ENCODE data around the gene ELL.

The ELL gene

DNA sequence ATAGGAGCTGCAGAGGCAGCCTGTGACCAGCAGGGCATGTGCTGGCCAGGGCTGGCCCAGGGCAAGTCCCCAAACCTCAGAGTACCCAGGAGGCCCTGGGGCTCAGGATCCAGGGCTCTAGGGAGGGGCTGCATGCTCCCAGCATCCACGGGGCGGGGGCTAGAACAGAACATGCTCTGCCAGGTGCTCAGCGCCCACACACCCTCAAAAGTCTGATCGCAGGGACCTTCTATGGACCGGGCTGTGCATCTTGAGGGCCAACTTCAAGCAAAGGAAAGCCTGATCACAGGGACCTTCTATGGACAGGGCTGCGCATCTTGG is 33.5 kb downstream of the ELL start:
- no peak for TF ChIP-seq EZH2phosphoT487 (conservative IDR thresholded peaks at IDR 0.05; ENCODE audit: low read length)
- TF ChIP-seq, protein P1, sequence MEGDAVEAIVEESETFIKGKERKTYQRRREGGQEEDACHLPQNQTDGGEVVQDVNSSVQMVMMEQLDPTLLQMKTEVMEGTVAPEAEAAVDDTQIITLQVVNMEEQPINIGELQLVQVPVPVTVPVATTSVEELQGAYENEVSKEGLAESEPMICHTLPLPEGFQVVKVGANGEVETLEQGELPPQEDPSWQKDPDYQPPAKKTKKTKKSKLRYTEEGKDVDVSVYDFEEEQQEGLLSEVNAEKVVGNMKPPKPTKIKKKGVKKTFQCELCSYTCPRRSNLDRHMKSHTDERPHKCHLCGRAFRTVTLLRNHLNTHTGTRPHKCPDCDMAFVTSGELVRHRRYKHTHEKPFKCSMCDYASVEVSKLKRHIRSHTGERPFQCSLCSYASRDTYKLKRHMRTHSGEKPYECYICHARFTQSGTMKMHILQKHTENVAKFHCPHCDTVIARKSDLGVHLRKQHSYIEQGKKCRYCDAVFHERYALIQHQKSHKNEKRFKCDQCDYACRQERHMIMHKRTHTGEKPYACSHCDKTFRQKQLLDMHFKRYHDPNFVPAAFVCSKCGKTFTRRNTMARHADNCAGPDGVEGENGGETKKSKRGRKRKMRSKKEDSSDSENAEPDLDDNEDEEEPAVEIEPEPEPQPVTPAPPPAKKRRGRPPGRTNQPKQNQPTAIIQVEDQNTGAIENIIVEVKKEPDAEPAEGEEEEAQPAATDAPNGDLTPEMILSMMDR (IDR thresholded peaks at IDR 0.05; ENCODE audit: insufficient read depth, low read length, poor library complexity, severe bottlenecking), result no peak
- no peaks in the 10 kb centered on the region for H3K36me3 ChIP-seq (ENCODE audit: low read length)
- no peaks in the 10 kb centered on the region for H4K20me1 ChIP-seq (ENCODE audit: low read depth, low read length)
- H2AFZ ChIP-seq (ENCODE audit: low read depth, low read length, severe bottlenecking), result no peak overlapping the region
- no peak overlapping the region for H3K4me3 ChIP-seq (ENCODE audit: insufficient read depth, low read length, poor library complexity, severe bottlenecking)
- H3K27me3 ChIP-seq (ENCODE audit: low read length), result no peaks in the 10 kb centered on the region
- no peak overlapping the region for H3K4me2 ChIP-seq (ENCODE audit: low read depth, low read length, poor library complexity, severe bottlenecking)
- H3K9ac ChIP-seq (ENCODE audit: low read length), result no peak overlapping the region
- H3K9me2 ChIP-seq (replicated peaks; ENCODE audit: insufficient read depth, low read length), result no peaks in the 10 kb centered on the region
- no peaks in the 10 kb centered on the region for H3K9me3 ChIP-seq (ENCODE audit: insufficient read depth, low read length)
- H3F3A ChIP-seq (ENCODE audit: insufficient read depth), result no peaks in the 10 kb centered on the region
- H3K79me2 ChIP-seq (ENCODE audit: insufficient read depth, low read length), result peaks cover 79% of the 10 kb centered on the region
- no peak overlapping the region for H3K27ac ChIP-seq (ENCODE audit: low read depth, low read length)

DNA sequence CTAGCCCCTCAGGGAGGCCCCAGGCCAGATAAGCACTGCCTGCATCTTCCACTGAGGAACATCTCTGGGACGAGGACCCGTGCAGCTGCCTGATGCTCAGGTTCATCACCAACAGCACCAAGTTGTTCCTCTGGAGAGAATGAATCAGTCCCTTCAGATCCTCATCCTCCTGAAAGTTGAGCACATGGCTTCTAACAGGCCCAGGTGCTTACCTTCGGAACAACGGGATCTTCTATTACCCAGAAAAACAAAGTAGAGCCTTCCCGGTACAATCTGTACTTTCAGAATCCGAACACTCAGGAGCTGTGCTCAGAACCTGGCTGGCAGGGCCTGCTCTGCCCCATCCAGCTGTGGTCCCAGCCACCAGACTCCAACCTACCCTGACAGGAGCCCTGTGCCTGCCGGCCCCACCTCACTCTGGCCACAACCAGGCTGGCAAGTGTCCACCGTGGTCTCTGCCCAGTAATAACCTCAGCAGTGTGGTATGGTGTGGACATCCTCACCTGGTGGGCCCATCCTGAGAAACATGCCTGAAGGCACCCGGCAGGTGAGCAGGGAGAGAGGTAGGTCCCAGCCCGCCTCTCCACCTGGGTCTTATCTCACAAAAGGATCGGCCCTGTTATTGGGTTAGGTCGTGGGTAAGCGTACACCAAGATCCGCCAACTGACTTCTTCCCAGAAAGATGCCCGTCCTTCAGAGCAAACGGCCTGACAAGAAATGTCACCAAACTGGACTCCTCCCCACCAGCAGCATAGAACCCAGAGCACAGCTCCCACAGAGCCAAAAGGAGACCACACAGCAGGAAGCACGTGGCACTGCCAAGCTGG is 34.1 kb downstream of the ELL start:
- H3K4me2 ChIP-seq (ENCODE audit: low read depth, low read length, poor library complexity, severe bottlenecking), result no peak overlapping the region
- no peak overlapping the region for H3K4me3 ChIP-seq (ENCODE audit: insufficient read depth, low read length, poor library complexity, severe bottlenecking)
- no peaks in the 10 kb centered on the region for H3K9me3 ChIP-seq (ENCODE audit: insufficient read depth, low read length)
- H3K9me2 ChIP-seq (replicated peaks; ENCODE audit: insufficient read depth, low read length), result no peaks in the 10 kb centered on the region
- no peak overlapping the region for H3K9ac ChIP-seq (ENCODE audit: low read length)
- no peak overlapping the region for H3K27ac ChIP-seq (ENCODE audit: low read depth, low read length)
- H2AFZ ChIP-seq (ENCODE audit: low read depth, low read length, severe bottlenecking), result no peak overlapping the region
- no peaks in the 10 kb centered on the region for H3F3A ChIP-seq (ENCODE audit: insufficient read depth)
- TF ChIP-seq, protein P1 (IDR thresholded peaks at IDR 0.05; ENCODE audit: insufficient read depth, low read length, poor library complexity, severe bottlenecking), result no peak
- no peak for TF ChIP-seq EZH2phosphoT487 (conservative IDR thresholded peaks at IDR 0.05; ENCODE audit: low read length)
- H4K20me1 ChIP-seq (ENCODE audit: low read depth, low read length), result 0 out of 2 replicates have a peak, but pooled peaks cover 3% of the 10 kb centered on the region
- H3K27me3 ChIP-seq (ENCODE audit: low read length), result no peaks in the 10 kb centered on the region
- H3K79me2 ChIP-seq (ENCODE audit: insufficient read depth, low read length), result peaks cover 79% of the 10 kb centered on the region
- H3K36me3 ChIP-seq (ENCODE audit: low read length), result no peaks in the 10 kb centered on the region

DNA sequence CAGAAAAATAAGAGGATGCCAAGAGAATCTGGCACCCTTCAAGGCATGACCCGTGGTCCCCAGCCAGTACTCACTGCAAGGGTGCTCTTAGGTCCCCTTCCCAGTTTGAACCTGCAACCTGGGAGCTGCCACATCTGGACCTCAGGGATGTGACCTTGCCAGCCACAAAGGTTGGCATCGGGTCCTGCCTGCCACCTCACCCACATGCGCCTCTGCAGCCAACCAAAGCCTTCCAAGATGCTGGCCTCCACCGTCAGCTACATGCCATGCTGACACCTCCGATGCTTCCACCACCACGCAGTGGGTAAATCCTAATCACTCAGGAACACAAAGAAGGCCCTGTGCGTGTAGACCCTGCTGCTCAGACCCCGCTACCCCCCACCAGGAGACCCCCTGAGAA is 35.1 kb downstream of the ELL start:
- TF ChIP-seq EZH2phosphoT487 (conservative IDR thresholded peaks at IDR 0.05; ENCODE audit: low read length), result no peak
- TF ChIP-seq, protein P1 (IDR thresholded peaks at IDR 0.05; ENCODE audit: insufficient read depth, low read length, poor library complexity, severe bottlenecking), result no peak
- 0 out of 2 replicates have a peak, but pooled peaks cover 3% of the 10 kb centered on the region for H4K20me1 ChIP-seq (ENCODE audit: low read depth, low read length)
- H3K27me3 ChIP-seq (ENCODE audit: low read length), result no peaks in the 10 kb centered on the region
- no peaks in the 10 kb centered on the region for H3F3A ChIP-seq (ENCODE audit: insufficient read depth)
- H3K27ac ChIP-seq (ENCODE audit: low read depth, low read length), result no peak overlapping the region
- no peaks in the 10 kb centered on the region for H3K9me3 ChIP-seq (ENCODE audit: insufficient read depth, low read length)
- no peaks in the 10 kb centered on the region for H3K36me3 ChIP-seq (ENCODE audit: low read length)
- H3K9me2 ChIP-seq (replicated peaks; ENCODE audit: insufficient read depth, low read length), result no peaks in the 10 kb centered on the region
- no peak overlapping the region for H2AFZ ChIP-seq (ENCODE audit: low read depth, low read length, severe bottlenecking)
- H3K9ac ChIP-seq (ENCODE audit: low read length), result no peak overlapping the region
- peaks cover 76% of the 10 kb centered on the region for H3K79me2 ChIP-seq (ENCODE audit: insufficient read depth, low read length)
- H3K4me3 ChIP-seq (ENCODE audit: insufficient read depth, low read length, poor library complexity, severe bottlenecking), result no peak overlapping the region
- H3K4me2 ChIP-seq (ENCODE audit: low read depth, low read length, poor library complexity, severe bottlenecking), result no peak overlapping the region
